Right lobe of liver (tissue), 6 donors: ENCODE data around the gene AADACL2. TPM values are rescaled to one million over a fixed set of nuclear protein-coding genes. Genes with fewer than 3 reads are reported as not detected.
"Not testable (repeated sequence)": the region's sequence is repeated elsewhere in the genome, so short reads cannot be mapped to it uniquely, and the experiment has no call there.

Source experiments
- ATAC-seq, 4 donors: fragments of 200-7000 bp; cut with Tn5 transposase; one replicate each; pipeline ENCODE4 v1.9.1; 2020; ENCODE audit warnings: mild to moderate bottlenecking in 4 of 4, moderate library complexity in 4 of 4
- DNase-seq, 3 donors: peaks; one replicate each; pipeline ENCODE4 v3.0.0-alpha.2; 2020
- H3K27ac ChIP-seq, 3 donors: fragments of 200-600 bp; one replicate each; pipeline ENCODE4 v1.8.0; 2022
- H3K27me3 ChIP-seq, 2 donors: fragments of 200-600 bp; one replicate each; pipeline ENCODE4 v1.8.0; 2022
- H3K36me3 ChIP-seq, 4 donors: fragments of 200-600 bp; sonication (generic) in 1 of 4; one replicate each; pipeline versions ENCODE4 v1.5.1 to v1.8.0; 2017 to 2022; ENCODE audit warnings: control low read depth in 1 of 4
- H3K4me1 ChIP-seq, 4 donors: fragments of 200-600 bp; sonication (generic) in 1 of 4; one replicate each; pipeline versions ENCODE4 v1.5.1 to v1.8.0; 2017 to 2022; ENCODE audit warnings: control low read depth in 1 of 4
- H3K4me3 ChIP-seq, 3 donors: fragments of 200-600 bp; one replicate each; pipeline ENCODE4 v1.8.0; 2022
- H3K9me3 ChIP-seq, 4 donors: fragments of 200-600 bp; sonication (generic) in 1 of 4; one replicate each; pipeline versions ENCODE4 v1.5.1 to v1.8.0; 2017 to 2022; ENCODE audit warnings: control low read depth in 1 of 4
- CTCF ChIP-seq, 4 donors: fragments of 200-600 bp in 3 of 4; fragments of 450-650 bp in 1 of 4; IDR thresholded peaks; one replicate each; pipeline versions ENCODE4 v1.5.1 to v1.8.0; 2016 to 2022; ENCODE audit warnings: antibody characterized with exemption in 4 of 4, mild to moderate bottlenecking in 2 of 4
- POLR2A ChIP-seq: fragments of 450-650 bp; IDR thresholded peaks from one replicate; pipeline ENCODE4 v1.6.1; 2017; ENCODE audit warnings: antibody characterized with exemption, mild to moderate bottlenecking
- WGBS: methylation state at CpG from one replicate; pipeline ENCODE4 v1.1.6; 2018; ENCODE audit warnings: low coverage, low lambda C conversion rate; ENCODE audit not compliant: insufficient coverage; ENCODE audit errors: missing lambda C conversion rate; 5-methylcytosine and 5-hydroxymethylcytosine counted together
- intact Hi-C, 2 donors: fragments of 100-400 bp; cut with DNase I; formaldehyde crosslinking; loops; one replicate each; pipeline versions ENCODE4 v1.11.2 to v1.14.1; 2022
- total RNA-seq, 6 experiments: library from RNA; depleted of rRNA in 2 of 6; stranded (reverse); fragments of >200 nt in 2 of 6; fragmentation: NEBNext Ultra II Directional in 3 of 6; extraction: Animal tissue kit (Norgen Biotek cat#: 25700) in 3 of 6; gene quantifications; one replicate each; pipeline versions ENCODE4 v1.1.0 to v1.2.4, GENCODE V29; 2016 to 2023
- donor health status: DM: no; HTN: yes; CAD: no.
- donor health status: DM: no; HTN: no; CAD: no.
- donor health status: DM: no; HTN: no; CAD: no.
- donor health status: DM: no; HTN: yes; CAD: no.
- donor health status: DM: no; HTN: yes; CAD: no.

AADACL2 gene
- total RNA-seq, 6 experiments from 2014 or later, result not detected

GRCh38 chr3:151751161-151751560 lies 17.4 kb downstream of the AADACL2 start:
- WGBS, result 22% methylated on average over 1 of the region's 1 CpG

GRCh38 chr3:151753846-151754245 lies 20.1 kb downstream of the AADACL2 start:
- intact Hi-C loops, result no loop called here
- Histone ChIP-seq H3K36me3 (no peaks in the 10 kb centered on the region), H3K4me3 (no peak overlapping the region), H3K4me1 (peaks cover 0 to 11% (median 0%) of the 10 kb centered on the region in 4 donors), H3K27ac (no peak overlapping the region), H3K9me3 (no peaks in the 10 kb centered on the region), H3K27me3 (no peaks in the 10 kb centered on the region)
- TF ChIP-seq POLR2A, result no peak
- no peak for TF ChIP-seq CTCF (IDR thresholded peaks at IDR 0.05)
- ATAC-seq, result no peak
- DNase-seq, result no peak
- WGBS, result 66% methylated on average over 3 of the region's 4 CpGs

More at GRCh38 chr3:151751161-151751560, 17.4 kb downstream of the AADACL2 start:
- Histone ChIP-seq H3K27ac (no peak overlapping the region), H3K27me3 (no peaks in the 10 kb centered on the region), H3K9me3 (no peaks in the 10 kb centered on the region), H3K4me1 (peaks cover 0 to 11% (median 0%) of the 10 kb centered on the region in 4 donors), H3K36me3 (no peaks in the 10 kb centered on the region), H3K4me3 (no peak overlapping the region)
- DNase-seq (no peak), ATAC-seq (peak; percentile 41 to 76 (median 70))
- TF ChIP-seq POLR2A (no peak), CTCF (IDR thresholded peaks at IDR 0.05) (no peak)
- intact Hi-C loops, result no loop called here

- Histone ChIP-seq H3K9me3 (no peaks in the 10 kb centered on the region), H3K36me3 (no peaks in the 10 kb centered on the region), H3K4me3 (no peak overlapping the region), H3K27ac (no peak overlapping the region), H3K27me3 (no peaks in the 10 kb centered on the region), H3K4me1 (no peaks in the 10 kb centered on the region)
- DNase-seq (no peak), ATAC-seq (no peak)
- WGBS, result 89% methylated on average over 1 of the region's 1 CpG
- no peak for TF ChIP-seq CTCF (IDR thresholded peaks at IDR 0.05)
- TF ChIP-seq POLR2A, result no peak
- intact Hi-C loops, result no loop called here
These were observed 27.9 kb downstream of the AADACL2 start for GRCh38 chr3:151761581-151761980.

GRCh38 chr3:151764699-151765098 lies 31.0 kb downstream of the AADACL2 start:
- not testable (repeated sequence) for DNase-seq

GRCh38 chr3:151765685-151766084 lies 32.0 kb downstream of the AADACL2 start:
- Histone ChIP-seq H3K9me3 (no peaks in the 10 kb centered on the region), H3K4me1 (peaks cover 0 to 17% (median 2%) of the 10 kb centered on the region in 4 donors), H3K36me3 (no peaks in the 10 kb centered on the region)

More at GRCh38 chr3:151764699-151765098, 31.0 kb downstream of the AADACL2 start:
- ATAC-seq, H3K27me3 ChIP-seq, H3K4me3 ChIP-seq, H3K27ac ChIP-seq, intact Hi-C loops, H3K9me3 ChIP-seq, H3K36me3 ChIP-seq: not testable (repeated sequence)
- peaks cover 0 to 11% (median under 1%) of the 10 kb centered on the region in 4 donors for H3K4me1 ChIP-seq
- WGBS, result 45% methylated on average over 1 of the region's 1 CpG

More at GRCh38 chr3:151765685-151766084, 32.0 kb downstream of the AADACL2 start:
- no peak overlapping the region for H3K27ac ChIP-seq
- no peaks in the 10 kb centered on the region for H3K27me3 ChIP-seq
- TF ChIP-seq POLR2A, result no peak
- no peak for TF ChIP-seq CTCF (IDR thresholded peaks at IDR 0.05)
- no peak overlapping the region for H3K4me3 ChIP-seq
- ATAC-seq (no peak), DNase-seq (no peak)
- intact Hi-C loops, result no loop called here
